HL-60/S4 (cell line): Measurements from ENCODE around the gene ARPC1A.
"Not testable (repeated sequence)": the region's sequence is repeated elsewhere in the genome, so short reads cannot be mapped to it uniquely, and the experiment has no call there.

ENCODE experiments used
- in situ Hi-C: fragments of 300-500 bp; cut with MboI; formaldehyde crosslinking; loops from 2 replicates; pipeline ENCODE4 v1.14.3; 2022; ENCODE audit warnings: low sequenced_read_pairs

ARPC1A gene

GRCh38 chr7:99385564-99385963 lies 59.9 kb downstream of the ARPC1A start:
- in situ Hi-C loops = no loop called here

GRCh38 chr7:99386584-99387238 lies 61.0 kb downstream of the ARPC1A start:
- in situ Hi-C loops = no loop called here

DNA sequence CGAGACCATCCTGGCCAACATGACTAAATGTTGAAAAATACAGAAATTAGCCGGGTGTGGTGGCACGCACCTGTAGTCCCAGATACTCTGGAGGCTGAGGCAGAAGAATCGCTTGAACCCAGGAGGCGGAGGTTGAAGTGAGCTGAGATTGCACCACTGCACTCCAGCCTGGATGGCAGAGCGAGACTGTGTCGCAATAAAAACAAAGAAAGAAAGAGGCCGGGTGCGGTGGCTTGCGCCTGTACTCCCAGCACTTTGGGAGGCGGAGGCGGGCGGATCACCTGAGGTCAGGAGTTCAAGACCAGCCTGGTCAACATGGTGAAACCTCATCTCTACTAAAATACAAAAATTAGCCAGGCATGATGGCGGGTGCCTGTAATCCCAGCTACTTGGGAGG lies 61.5 kb downstream of the ARPC1A start:
- in situ Hi-C loops = not testable (repeated sequence)

DNA sequence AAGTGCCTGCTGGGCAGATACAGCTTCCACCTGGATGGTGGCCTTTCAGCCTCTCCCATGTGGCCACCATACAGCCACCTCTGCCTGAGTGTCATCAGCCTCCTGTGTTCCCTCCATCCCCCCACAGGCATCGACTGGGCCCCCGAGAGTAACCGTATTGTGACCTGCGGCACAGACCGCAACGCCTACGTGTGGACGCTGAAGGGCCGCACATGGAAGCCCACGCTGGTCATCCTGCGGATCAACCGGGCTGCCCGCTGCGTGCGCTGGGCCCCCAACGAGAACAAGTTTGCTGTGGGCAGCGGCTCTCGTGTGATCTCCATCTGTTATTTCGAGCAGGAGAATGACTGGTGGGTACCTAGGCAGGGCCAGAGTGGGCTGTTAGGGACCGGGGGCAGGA lies 62.2 kb downstream of the ARPC1A start:
- in situ Hi-C loops = no loop called here

DNA sequence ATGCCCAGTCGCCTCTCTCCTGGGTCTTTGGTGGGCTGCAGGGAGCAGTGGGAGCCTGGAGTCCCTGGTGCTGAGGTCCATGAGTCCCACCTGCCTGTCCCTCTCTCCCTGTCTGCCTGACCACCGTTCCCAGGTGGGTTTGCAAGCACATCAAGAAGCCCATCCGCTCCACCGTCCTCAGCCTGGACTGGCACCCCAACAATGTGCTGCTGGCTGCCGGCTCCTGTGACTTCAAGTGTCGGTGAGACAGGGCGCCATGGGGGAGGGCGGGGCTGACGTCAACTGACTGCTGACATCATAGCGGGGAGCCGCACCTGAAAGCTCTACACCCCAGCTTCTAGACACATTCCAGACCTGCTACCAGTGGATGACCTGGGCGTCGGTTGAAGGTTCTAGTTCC lies 64.1 kb downstream of the ARPC1A start:
- in situ Hi-C loops = no loop called here

DNA sequence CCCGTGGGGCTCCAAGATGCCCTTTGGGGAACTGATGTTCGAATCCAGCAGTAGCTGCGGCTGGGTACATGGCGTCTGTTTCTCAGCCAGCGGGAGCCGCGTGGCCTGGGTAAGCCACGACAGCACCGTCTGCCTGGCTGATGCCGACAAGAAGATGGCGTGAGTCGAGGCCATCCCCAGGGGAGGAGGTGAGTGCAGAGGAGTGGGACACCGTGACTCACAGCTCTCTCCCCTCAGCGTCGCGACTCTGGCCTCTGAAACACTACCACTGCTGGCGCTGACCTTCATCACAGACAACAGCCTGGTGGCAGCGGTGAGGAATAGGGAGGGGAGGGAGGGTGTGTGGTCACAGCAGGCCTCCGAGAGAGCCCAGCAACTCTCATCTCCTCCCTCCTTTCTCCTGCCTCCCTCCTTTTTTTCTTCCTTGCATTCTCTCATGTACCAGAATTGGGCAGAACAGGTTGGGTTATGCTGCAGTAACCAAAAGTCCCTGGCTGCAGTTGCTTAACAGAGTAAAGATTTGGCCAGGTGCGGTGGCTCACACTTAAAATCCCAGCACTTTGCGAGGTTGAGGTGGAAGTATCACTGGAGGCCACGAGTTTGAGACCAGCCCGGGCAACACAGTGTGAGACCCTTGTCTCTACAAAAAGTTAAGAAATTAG lies 65.4 kb downstream of the ARPC1A start:
- in situ Hi-C loops = no loop called here

DNA sequence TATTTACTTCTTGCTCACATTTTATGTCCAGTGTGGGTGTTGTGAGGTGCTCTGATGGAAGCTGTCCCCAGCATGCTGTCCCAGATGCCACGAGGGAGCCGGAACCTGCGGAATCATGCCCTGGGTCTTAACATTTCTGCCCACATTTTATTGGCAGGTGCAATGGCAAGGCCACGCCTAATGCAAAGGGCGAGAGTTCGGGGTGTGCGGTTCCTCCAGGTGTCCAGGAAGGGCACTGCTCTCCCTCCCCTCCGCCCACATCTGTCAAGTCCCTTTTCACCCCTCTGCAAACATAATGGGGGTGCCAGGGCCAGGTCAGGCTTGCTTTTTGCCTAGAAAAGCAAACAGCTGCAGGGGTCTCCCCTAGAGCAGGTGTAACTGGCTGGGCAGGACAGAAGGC lies 66.3 kb downstream of the ARPC1A start:
- in situ Hi-C loops = no loop called here

- in situ Hi-C loops = no loop called here
Observed at GRCh38 chr7:99392659-99393354, 67.1 kb downstream of the ARPC1A start.

DNA sequence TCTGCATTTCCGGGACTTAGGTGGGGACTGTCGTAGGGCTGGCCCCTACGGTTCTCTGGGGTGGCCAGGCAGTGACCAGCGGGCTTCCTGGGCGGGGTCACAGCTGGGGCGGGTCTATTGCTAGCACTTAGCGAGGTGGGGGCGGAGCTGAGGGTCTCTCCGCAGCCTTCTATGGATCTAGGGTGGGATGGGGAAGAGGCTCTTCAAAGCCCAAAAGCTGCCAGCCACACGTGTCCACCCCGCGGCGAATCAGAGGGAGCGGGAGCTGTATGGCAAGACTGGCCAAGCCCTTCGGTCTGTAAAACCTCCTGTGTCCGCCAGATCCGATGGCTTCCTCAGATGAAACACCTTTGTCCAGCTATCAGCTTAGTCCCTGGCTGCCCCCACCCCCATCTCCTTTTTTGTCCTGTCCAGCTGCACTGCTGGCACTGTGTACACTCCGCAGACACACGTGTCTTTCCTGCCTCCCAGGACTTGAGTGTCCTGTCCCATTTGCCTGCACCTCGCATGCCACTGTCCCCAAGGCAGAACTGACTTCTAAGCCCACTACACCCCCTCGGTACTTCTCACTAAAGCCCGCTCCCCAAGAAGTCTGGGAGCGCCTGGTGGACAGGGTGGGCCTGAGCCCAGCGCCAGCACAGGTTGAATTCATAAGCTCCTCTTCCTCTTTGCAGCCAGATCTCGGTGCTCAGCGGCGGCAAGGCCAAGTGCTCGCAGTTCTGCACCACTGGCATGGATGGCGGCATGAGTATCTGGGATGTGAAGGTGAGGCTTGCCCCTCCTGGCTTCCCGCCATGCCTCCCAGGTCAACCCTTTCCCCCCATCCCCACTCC lies 67.9 kb downstream of the ARPC1A start:
- in situ Hi-C loops = no loop called here

GRCh38 chr7:99394188-99394502 lies 68.4 kb downstream of the ARPC1A start:
- in situ Hi-C loops = no loop called here

DNA sequence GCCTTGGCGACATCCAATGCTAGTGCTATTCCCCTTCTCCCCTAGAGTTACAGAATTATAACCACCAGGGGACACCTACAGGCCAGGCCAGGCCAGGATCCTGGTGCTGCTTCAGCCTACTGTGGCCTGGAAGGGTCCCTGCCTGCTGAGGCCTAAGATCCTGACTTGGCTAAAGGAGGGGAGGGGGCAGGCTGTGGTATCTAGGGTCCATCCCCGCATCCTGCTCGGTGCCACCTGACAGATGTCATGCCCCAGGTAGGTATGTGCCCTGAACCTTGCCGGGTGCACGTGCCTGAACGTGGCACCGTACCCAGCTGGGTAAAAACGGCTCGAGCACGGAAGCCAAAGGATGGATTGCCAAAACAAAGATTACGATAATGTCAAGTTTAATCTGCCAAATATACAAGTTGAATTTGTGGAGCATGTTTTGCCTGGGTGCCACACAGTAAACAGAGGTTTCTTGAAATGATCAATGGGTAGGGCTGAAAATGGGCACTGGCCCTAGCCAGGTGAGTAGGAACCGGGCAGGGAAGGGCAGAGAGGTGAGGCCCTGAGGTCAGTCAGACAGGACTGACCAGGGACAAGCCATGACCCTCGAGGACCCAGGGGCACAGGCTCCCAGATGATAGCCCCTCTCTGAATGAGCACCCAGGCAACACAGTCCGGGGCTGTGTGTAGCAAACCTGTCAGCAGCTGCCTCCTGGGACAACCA lies 70.1 kb downstream of the ARPC1A start:
- in situ Hi-C loops = no loop called here

GRCh38 chr7:99396418-99397296 lies 71.0 kb downstream of the ARPC1A start:
- in situ Hi-C loops = no loop called here

DNA sequence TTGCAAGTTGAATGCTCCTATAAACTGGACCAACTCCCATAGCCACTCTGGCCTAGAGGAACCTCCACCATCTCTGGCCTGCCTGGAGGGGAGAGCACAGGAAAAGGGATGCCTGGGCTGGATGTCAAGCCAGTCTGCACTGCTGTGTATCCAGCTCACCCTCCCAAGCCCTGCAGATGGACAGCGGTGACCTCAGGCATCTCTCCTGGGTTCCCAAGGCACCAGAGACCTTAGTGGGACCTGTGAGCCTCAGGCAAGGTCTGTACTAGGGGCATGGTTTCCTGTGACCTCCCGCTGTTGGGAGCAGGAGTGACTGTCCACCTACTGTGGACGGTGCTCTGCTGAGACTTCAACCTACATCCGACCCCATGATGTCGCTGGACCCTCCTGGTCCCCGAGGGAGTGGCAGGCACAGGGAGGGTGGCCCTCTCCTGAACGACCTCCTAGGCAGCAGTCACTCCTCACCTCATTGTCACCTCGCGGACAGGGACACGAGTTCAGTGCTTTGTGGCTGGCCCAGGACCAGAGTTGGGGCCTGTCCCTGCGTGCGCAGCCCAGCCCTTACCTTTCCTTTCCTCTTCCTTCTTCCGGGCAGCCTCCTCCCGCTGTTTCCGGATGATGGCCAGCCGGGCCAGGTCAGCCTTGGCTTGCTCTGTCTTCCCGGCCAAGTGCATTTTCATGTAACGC lies 71.7 kb downstream of the ARPC1A start:
- in situ Hi-C loops = no loop called here

- in situ Hi-C loops = no loop called here
Observed at GRCh38 chr7:99398891-99399445, 73.3 kb downstream of the ARPC1A start.

DNA sequence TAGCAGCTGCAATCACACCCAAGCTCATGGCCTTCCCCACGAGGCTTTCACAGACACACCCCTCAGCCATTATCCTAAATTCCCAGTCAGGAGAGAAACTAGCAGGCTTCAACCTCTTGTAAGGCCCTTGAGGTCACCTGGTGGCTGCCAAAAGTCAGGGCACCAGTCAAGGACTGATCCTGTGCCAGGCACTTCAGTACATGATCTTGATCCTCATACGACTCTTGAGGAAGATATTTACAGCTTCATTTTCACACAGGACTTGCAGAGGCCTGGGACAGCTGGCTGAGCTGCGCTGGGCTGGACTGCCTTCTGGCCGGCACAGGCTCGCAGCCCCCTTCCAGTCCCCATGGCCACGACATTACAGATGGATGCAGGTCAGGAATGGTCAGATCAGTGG lies 73.9 kb downstream of the ARPC1A start:
- in situ Hi-C loops = no loop called here

DNA sequence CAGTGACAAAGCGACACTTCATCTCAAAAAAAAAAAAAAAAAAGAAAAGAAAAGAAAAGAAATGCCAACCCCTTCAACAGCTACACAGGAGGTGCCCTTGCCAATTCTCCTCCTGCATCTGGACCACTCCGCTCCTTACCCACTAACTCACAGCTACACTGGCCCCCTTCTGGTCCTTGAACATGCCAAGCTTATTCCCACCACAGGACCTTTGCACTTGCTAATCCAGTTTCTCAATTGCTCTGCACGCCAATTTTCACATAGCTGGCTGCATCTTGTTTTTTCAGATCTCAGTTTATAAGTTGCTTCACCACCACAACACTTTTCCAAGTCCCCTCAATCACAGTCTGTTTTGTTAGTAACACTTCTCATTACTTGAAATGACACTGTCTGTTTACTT lies 77.2 kb downstream of the ARPC1A start:
- in situ Hi-C loops = no loop called here

DNA sequence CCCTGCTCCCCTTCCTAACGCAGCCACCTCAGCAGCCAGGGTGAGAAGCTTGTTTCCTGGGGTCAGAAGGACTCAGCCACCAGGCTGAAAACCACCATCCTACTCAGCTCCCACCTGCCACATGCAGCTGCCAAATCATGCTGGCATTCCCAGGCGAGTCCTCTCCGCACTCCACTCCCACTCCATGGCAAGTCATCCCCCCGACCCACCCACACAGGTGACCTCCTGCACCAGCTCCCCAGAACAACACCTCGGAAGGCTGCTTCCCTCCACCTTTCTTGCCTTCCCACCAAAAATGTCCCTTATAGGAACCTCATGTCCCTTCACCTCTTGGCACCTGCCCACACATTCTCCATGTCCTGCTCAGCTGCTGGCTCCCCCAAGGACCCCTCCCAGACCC lies 78.1 kb downstream of the ARPC1A start:
- in situ Hi-C loops = no loop called here

DNA sequence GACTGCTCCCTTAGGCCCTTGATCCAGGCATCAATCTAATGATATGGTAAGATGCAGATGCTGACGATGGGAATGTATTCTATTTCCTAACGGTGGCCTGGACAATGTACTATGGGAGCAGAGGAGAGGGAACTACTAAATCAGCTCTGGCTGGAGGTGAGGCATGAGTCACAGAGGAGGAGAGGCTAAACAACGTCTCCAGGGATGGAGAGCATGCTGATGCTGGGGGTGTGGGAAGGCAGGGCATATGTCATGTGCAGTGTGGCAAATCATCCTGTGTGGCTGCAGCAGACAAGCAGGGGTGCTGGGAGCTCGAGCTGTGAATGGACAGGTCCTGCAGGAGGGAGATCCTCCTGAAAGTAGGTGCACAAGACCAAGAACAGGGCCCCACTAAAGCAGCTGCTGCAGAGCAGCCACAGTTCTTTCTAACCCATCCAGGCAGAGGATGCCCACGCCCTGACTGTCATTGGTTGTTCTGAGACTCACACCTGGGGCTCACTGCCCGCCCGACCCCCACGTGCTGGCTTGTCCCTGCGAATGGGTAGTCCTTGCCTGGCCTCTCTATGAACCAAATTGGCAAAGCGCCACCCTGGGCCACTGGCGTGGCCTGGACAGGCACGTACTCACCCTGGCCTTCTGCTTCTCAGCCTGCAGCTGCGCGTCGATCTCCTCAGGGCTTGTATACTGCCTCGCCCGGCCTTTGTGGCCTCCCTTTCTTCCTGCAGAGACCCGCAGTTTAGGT lies 78.7 kb downstream of the ARPC1A start:
- in situ Hi-C loops = no loop called here

DNA sequence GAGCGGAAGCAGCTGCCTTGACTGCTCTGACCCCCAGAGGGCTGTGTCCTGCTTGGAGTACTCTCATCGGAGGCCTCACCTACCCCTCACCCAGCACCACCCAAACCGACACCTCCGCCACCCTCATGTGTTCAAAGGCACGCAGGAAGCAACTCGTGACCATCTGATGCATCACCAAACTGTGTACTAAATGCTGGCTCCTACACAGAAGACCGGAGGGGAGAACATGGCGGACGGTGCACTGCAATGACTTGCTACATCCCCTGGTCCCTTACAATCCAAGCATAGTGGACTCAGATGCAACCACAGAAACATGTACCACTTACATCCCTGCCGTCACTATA lies 79.3 kb downstream of the ARPC1A start:
- in situ Hi-C loops = no loop called here
